Measurements from ENCODE around the gene MDK.
"Not testable (repeated sequence)": the region's sequence is repeated elsewhere in the genome, so short reads cannot be mapped to it uniquely, and the experiment has no call there.

Gene MDK

DNA sequence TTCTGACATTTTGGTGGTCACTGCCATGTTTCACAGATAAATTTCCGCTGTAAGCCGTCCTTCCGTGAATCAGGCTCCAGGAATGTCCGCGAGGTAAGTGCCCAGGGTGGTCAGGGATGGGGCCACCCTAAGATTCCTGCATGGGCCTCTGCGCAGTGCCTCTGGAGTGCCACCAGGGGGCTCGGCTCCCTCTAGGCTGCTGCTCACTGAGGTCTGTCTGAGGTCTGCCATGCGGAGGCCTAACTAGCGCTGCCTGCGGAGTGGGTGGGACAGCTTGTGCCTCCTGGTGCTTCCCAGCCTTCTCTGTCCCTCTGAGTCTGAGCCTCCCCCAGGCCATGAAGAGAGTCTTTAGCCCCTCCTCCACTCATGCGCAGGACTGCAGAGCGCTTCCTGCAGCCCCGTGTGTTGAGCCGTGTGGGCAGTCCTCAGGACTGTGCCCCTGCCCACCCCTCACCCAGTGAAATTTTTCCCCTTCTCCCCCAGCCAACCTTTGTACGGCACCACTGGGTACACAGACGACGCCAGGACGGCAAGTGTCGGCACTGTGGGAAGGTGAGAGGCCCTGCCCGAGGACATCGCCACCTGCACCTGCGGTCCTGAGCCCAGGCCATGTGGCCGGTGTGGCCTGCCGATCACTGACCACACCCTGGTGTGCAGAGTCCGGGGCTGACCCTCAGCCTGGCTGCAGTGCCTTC is 11.9 kb upstream of the MDK start:
- peak; percentile 51 to 62 for DNase-seq

- DNase-seq: no peak
Observed at GRCh38 chr11:46370253-46370652, 11.2 kb upstream of the MDK start.

DNA sequence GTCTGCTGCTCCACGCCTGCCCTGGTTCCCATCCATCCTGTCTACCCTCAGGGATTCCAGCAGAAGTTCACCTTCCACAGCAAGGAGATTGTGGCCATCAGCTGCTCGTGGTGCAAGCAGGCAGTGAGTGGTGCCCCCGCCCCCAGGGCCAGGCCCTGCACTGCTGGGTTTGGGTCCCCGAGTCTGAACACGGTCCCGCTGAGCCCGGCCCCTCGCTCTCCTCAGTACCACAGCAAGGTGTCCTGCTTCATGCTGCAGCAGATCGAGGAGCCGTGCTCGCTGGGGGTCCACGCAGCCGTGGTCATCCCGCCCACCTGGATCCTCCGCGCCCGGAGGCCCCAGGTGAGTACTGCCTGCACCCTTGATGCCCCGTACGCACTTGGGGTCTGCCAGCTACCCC is 10.2 kb upstream of the MDK start:
- not testable (repeated sequence) for DNase-seq

DNA sequence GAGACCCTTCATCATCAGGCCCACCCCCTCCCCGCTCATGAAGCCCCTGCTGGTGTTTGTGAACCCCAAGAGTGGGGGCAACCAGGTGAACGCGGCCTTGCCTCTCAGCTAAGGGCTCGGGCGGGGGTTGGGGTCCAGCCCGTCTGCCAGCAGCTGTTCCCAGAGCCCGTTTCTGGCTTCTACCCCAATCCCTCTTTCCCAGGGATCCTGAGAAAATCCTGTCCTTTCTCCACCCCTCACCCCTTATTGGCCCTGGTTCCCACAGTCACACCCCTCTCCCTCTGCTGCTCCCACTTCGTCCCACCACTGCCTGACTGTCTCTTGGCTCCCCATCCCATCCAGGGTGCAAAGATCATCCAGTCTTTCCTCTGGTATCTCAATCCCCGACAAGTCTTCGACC is 9.4 kb upstream of the MDK start:
- DNase-seq: no peak

DNA sequence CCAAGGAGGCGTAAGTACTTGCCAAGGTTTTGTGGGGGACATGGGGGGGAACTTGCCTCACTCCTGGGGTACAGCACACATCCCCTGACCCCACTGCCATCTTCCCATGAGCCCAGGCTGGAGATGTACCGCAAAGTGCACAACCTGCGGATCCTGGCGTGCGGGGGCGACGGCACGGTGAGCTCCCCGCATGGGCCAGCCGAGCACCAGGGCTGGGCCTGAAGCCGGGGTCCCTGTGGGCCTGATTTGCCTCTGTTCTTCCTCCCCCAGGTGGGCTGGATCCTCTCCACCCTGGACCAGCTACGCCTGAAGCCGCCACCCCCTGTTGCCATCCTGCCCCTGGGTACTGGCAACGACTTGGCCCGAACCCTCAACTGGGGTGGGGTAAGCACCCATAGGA is 9.0 kb upstream of the MDK start:
- DNase-seq: not testable (repeated sequence)

DNA sequence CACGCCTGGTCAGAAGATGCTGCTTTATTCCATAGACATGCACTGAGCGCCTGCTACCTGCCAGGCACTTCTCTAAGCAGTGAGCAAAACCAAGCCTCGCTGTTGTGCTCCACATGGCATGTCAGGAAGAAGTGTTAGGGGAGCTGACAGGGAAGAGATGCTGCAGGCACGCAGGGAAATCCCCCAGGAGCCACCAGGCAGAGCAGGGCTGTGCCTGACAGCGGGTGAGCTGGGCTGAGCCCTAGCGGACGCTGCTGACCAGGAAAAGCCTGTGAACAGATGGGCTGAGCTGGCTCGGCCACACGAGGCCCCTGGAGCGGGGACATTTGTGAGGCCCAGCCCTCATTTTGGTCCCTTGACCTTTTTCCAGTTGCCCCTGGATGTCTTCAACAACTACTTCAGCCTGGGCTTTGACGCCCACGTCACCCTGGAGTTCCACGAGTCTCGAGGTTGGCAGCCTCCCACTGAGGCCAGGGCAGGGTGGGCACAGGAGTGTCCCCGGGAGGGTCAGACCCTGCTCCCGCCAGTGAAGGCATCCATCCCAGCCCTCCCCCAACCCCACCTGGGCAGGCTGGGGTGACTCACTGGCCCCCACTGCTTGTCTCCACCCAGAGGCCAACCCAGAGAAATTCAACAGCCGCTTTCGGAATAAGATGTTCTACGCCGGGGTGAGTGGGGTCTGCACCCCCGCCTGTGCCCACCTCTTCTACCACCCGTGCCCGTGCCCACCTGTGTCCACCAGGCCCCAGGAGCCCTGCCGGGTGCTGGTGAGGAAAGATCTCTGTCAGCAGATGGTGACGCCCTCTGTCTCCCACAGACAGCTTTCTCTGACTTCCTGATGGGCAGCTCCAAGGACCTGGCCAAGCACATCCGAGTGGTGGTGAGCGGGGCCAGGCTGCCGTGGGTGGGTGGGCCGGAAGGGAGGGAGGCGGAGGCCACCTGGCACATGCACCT is 7.4 kb upstream of the MDK start:
- no peak for DNase-seq

GRCh38 chr11:46374815-46375214 is 6.7 kb upstream of the MDK start:
- DNase-seq: no peak

DNA sequence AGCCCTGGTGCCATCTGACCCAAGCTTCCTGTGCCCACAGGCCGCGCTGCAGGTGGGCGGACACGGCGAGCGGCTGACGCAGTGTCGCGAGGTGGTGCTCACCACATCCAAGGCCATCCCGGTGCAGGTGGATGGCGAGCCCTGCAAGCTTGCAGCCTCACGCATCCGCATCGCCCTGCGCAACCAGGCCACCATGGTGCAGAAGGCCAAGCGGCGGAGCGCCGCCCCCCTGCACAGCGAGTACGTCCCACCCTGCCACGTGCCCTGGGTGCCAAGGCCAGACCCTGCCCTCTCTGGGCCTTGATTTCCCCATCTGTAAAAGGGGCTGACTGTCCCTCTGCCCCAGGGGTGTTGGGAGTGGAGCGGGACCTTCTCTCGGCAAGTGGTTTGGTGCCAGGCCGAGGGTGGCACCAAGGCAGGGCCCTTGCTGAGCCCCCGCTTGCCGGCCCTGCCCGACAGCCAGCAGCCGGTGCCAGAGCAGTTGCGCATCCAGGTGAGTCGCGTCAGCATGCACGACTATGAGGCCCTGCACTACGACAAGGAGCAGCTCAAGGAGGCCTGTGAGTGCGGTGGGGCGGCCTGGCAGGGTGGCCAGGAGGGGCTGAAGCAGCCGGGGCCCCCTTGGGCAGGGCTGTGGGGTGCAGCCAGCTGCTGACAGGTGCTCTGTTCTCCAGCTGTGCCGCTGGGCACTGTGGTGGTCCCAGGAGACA is 5.9 kb upstream of the MDK start:
- no peak for DNase-seq

DNA sequence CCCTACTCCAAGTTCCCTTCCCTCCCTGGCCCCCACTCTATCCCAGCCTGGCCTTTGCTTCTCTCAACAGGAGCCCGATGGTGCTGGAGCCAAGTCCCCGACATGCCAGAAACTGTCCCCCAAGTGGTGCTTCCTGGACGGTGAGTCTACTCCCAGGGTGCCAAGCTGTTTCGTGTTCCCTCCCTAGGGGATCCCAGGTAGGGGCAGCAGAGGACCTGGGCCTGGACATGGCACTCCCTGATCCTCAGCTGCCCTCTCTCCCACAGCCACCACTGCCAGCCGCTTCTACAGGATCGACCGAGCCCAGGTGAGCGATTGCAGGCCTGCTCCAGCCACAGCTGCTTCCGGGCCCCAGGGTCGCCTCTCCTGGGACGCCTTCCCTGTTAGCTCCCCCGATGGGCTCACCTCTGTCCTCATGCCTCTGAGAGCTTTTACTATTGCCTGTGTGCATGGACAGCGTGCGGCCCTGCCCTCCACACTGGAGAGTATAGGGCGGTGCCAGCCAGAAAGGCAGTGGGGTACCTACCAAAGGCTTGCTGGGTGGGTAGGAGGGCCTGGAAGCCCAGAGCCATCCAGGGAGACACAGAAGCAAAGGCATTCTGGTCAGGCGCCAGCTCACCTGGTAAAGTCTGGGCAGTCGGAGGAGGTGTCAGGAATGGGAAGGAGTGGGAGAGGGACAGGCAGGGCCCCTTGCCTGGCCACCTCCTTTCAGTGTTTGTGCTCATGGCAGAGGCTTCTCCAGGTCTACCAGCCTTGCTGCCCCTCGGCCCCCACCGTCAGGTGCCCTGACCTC is 5.0 kb upstream of the MDK start:
- no peak for DNase-seq

DNA sequence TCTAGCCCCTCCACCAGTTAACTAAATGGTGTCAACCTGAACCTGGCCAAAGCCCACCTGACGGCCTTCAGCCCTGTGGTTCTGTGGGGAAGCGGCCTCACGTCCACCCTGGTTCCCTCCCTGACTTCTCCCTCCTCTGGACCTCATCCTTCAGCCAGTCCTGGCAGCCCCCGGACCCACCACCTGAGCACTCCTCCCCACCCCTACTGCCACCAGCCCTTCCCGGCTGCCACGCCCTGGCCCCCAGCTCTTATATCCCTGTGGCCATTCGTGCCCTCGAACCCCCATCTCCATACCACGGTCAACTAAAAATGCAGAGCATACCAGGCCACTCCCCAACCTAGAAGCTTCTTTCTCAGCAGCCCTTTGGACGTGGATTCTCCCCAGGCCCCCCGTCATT is 4.2 kb upstream of the MDK start:
- no peak for DNase-seq

DNA sequence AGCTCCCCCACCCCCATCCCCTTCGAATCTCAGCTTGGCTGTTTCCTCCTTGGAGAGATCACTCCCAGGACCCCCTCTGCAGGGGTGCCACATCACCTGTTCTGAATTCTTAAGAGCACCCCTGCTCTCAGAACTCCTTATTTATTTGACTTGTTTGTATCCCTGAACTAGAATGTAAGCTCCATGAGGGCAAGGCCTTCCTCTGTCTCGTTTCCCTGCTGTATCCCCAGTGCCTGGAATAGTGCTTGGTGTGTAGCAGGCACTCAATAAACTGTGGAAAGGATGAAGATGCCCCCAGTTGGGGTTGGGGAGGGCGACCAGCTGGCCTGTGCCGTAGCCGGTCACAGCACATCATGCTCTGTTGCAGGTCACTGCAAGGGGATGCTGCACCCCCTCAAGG is 3.6 kb upstream of the MDK start:
- DNase-seq: no peak

- DNase-seq: no peak
Observed at GRCh38 chr11:46378296-46378695, 3.2 kb upstream of the MDK start.

DNA sequence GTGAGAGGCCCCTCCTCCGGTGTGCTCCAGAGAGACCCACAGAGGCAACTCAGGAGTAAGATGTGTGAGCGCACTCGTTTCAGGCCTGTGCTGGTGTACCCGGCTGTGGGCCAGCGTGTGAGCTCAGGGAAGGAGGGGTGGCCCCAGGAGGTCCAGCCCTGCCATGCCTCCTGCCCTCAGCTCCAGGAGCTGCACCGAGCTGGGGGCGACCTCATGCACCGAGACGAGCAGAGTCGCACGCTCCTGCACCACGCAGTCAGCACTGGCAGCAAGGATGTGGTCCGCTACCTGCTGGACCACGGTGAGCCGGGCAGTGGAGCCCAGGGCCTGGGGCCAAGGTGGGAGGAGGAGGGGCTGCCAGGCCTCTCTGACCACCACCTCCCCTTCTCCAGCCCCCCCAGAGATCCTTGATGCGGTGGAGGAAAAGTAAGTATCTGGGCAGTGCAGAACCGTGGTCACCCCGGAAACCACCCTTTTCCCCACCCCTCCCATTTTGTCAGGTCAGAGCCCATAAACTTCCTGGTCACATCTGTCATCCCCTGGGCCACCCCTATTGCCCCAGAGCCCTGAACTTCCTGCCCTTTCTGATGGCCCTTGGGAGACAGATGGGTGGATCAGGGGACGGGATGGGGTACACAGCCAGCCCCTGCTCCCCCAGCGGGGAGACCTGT is 2.5 kb upstream of the MDK start:
- peak in 1 of 2 experiments; percentile 19 for DNase-seq

DNA sequence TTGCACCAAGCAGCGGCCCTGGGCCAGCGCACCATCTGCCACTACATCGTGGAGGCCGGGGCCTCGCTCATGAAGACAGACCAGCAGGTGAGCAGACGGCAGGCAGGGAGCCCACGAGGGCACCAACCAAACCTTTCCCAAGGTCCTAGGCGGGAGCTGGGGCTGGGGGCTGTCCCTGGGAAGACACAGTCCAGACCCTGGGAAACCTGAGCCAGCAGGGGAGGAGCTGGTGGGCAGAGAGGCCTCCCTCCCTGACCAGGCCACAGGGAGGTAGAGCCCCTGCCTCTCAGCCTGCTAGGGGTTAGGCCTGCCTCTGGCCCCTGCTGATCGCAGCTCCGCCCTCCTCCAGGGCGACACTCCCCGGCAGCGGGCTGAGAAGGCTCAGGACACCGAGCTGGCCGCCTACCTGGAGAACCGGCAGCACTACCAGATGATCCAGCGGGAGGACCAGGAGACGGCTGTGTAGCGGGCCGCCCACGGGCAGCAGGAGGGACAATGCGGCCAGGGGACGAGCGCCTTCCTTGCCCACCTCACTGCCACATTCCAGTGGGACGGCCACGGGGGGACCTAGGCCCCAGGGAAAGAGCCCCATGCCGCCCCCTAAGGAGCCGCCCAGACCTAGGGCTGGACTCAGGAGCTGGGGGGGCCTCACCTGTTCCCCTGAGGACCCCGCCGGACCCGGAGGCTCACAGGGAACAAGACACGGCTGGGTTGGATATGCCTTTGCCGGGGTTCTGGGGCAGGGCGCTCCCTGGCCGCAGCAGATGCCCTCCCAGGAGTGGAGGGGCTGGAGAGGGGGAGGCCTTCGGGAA is 1.8 kb upstream of the MDK start:
- DNase-seq: not testable (repeated sequence)

GRCh38 chr11:46380340-46381047 is 975 bp upstream of the MDK start:
- peak; percentile 40 to 46 for DNase-seq

DNA sequence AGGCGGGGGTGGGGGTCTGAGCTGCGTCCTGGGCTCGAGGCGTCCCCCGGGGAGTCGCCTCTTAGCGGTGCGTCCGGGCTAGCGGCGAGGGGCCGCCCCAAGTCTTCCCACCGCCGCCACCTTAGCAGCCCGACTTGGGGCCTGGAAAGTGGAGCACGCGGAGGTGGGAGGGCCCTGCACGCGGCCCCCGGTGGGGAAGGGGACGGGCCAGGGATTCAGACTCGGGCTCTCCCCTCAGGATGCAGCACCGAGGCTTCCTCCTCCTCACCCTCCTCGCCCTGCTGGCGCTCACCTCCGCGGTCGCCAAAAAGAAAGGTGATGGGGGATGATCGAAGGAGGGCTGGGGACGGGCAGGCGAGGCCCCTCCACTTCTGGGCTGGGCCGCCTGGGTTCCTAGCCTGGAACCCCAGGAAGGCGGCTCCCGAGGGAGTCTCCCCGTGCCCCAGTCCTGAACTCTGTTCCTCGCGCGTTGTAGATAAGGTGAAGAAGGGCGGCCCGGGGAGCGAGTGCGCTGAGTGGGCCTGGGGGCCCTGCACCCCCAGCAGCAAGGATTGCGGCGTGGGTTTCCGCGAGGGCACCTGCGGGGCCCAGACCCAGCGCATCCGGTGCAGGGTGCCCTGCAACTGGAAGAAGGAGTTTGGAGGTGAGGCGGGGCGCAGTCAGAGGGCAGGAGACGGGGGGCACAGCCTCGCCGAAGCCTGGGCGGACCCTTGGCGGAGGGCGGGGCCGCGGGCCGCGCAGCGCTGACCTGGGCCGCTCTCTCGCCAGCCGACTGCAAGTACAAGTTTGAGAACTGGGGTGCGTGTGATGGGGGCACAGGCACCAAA is 563 bp downstream of the MDK start:
- DNase-seq: no peak

- DNase-seq: no peak
Observed at GRCh38 chr11:46382646-46383403, 1.4 kb downstream of the MDK start.

DNA sequence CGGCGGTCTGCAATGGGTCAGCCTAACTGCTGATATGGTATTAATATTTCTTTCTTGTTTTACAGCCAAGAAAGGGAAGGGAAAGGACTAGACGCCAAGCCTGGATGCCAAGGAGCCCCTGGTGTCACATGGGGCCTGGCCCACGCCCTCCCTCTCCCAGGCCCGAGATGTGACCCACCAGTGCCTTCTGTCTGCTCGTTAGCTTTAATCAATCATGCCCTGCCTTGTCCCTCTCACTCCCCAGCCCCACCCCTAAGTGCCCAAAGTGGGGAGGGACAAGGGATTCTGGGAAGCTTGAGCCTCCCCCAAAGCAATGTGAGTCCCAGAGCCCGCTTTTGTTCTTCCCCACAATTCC is 1.9 kb downstream of the MDK start:
- no peak for DNase-seq
